ENCODE results near the gene KCNJ8. TPM values are rescaled to one million over a fixed set of nuclear protein-coding genes. Genes with fewer than 3 reads are reported as not detected.

KCNJ8 gene
- total RNA-seq, 2 donors from 2014 or later, result 0.84 to 2.7 TPM

GRCh38 chr12:21718944-21719650, 55.4 kb downstream of the KCNJ8 start:
- TF ChIP-seq, protein P1, sequence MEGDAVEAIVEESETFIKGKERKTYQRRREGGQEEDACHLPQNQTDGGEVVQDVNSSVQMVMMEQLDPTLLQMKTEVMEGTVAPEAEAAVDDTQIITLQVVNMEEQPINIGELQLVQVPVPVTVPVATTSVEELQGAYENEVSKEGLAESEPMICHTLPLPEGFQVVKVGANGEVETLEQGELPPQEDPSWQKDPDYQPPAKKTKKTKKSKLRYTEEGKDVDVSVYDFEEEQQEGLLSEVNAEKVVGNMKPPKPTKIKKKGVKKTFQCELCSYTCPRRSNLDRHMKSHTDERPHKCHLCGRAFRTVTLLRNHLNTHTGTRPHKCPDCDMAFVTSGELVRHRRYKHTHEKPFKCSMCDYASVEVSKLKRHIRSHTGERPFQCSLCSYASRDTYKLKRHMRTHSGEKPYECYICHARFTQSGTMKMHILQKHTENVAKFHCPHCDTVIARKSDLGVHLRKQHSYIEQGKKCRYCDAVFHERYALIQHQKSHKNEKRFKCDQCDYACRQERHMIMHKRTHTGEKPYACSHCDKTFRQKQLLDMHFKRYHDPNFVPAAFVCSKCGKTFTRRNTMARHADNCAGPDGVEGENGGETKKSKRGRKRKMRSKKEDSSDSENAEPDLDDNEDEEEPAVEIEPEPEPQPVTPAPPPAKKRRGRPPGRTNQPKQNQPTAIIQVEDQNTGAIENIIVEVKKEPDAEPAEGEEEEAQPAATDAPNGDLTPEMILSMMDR (conservative IDR thresholded peaks at IDR 0.05), result no peak
- Mint-ChIP-seq H3K27ac (no peak overlapping the region), H3K4me3 (no peak overlapping the region), H3K4me1 (no peaks in the 10 kb centered on the region), H3K9me3 (no peaks in the 10 kb centered on the region), H3K36me3 (ENCODE audit: low read depth) (no peaks in the 10 kb centered on the region), H3K27me3 (ENCODE audit: insufficient read depth) (peaks cover 1% of the 10 kb centered on the region)
- no peaks in the 10 kb centered on the region for H3K9me3 ChIP-seq (ENCODE audit: control insufficient read depth, low read length)
- no peak overlapping the region for H3K27ac ChIP-seq (ENCODE audit: low read depth, low read length)
- no peak overlapping the region for H3K4me3 ChIP-seq (ENCODE audit: low read length)
- H3K36me3 ChIP-seq (ENCODE audit: control insufficient read depth, insufficient read depth, low read length), result no peaks in the 10 kb centered on the region
- no peak for DNase-seq
- WGBS, 2 experiments (ENCODE audit: insufficient coverage in 1 of 2, insufficient read length in 1 of 2), result 84 to 100% methylated on average over 1 to 3 of the region's 3 CpGs
- no peak overlapping the region for H3K9ac ChIP-seq (ENCODE audit: extremely low read depth, low read length, poor library complexity, severe bottlenecking)
- H3K4me1 ChIP-seq (ENCODE audit: control insufficient read depth, insufficient read depth, low read length), result no peaks in the 10 kb centered on the region
- no peaks in the 10 kb centered on the region for H3K27me3 ChIP-seq (ENCODE audit: control insufficient read depth, insufficient read depth, low read length, poor library complexity, severe bottlenecking)

- Histone ChIP-seq H3K4me3 (ENCODE audit: low read length) (no peak overlapping the region), H3K9me3 (ENCODE audit: control insufficient read depth, low read length) (no peaks in the 10 kb centered on the region), H3K36me3 (ENCODE audit: control insufficient read depth, insufficient read depth, low read length) (no peaks in the 10 kb centered on the region), H3K9ac (ENCODE audit: extremely low read depth, low read length, poor library complexity, severe bottlenecking) (no peak overlapping the region), H3K27me3 (ENCODE audit: control insufficient read depth, insufficient read depth, low read length, poor library complexity, severe bottlenecking) (no peaks in the 10 kb centered on the region), H3K27ac (ENCODE audit: low read depth, low read length) (no peak overlapping the region), H3K4me1 (ENCODE audit: control insufficient read depth, insufficient read depth, low read length) (no peaks in the 10 kb centered on the region)
- Mint-ChIP-seq H3K27ac (no peak overlapping the region), H3K36me3 (ENCODE audit: low read depth) (no peaks in the 10 kb centered on the region), H3K9me3 (no peaks in the 10 kb centered on the region), H3K4me3 (no peak overlapping the region), H3K4me1 (no peaks in the 10 kb centered on the region), H3K27me3 (ENCODE audit: insufficient read depth) (peaks cover 1% of the 10 kb centered on the region)
- TF ChIP-seq, protein P1 (conservative IDR thresholded peaks at IDR 0.05), result no peak
- WGBS, 2 experiments (ENCODE audit: insufficient coverage in 1 of 2, insufficient read length in 1 of 2), result 100% methylated on average over 1 of the region's 1 CpG; no CpG with 5 or more reads in 1 of the 2 experiments
- DNase-seq, result no peak
Measured at GRCh38 chr12:21718403-21718802, 56.1 kb downstream of the KCNJ8 start.

DNA sequence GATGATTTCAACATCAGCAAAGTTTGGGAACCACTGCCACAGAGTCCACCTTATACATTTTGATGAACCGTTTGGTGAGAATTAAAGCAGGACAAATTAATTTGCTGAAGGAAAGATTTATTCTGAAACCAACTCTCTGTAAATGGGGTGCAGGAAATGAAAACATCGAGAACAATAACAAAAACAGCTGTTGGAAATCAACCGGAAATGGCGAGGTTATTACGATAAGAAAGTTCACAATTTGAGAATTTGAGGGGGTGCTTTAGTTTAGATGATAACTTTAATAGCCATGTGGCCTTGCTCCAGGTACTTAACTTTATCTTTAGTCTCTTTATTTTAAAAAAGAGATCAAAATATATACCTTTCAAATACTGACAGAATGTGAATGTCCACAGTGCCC, 56.7 kb downstream of the KCNJ8 start:
- no peaks in the 10 kb centered on the region for H3K9me3 Mint-ChIP-seq
- no peak overlapping the region for H3K27ac ChIP-seq (ENCODE audit: low read depth, low read length)
- peaks cover 1% of the 10 kb centered on the region for H3K27me3 Mint-ChIP-seq (ENCODE audit: insufficient read depth)
- H3K36me3 Mint-ChIP-seq (ENCODE audit: low read depth), result no peaks in the 10 kb centered on the region
- no peaks in the 10 kb centered on the region for H3K36me3 ChIP-seq (ENCODE audit: control insufficient read depth, insufficient read depth, low read length)
- WGBS, 2 experiments (ENCODE audit: insufficient coverage in 1 of 2, insufficient read length in 1 of 2), result 91 to 96% methylated on average over 4 to 5 of the region's 5 CpGs
- no peak overlapping the region for H3K4me3 Mint-ChIP-seq
- no peaks in the 10 kb centered on the region for H3K9me3 ChIP-seq (ENCODE audit: control insufficient read depth, low read length)
- no peak overlapping the region for H3K4me3 ChIP-seq (ENCODE audit: low read length)
- no peaks in the 10 kb centered on the region for H3K27me3 ChIP-seq (ENCODE audit: control insufficient read depth, insufficient read depth, low read length, poor library complexity, severe bottlenecking)
- TF ChIP-seq, protein P1 (conservative IDR thresholded peaks at IDR 0.05), result no peak
- H3K4me1 Mint-ChIP-seq, result no peaks in the 10 kb centered on the region
- no peaks in the 10 kb centered on the region for H3K4me1 ChIP-seq (ENCODE audit: control insufficient read depth, insufficient read depth, low read length)
- no peak overlapping the region for H3K27ac Mint-ChIP-seq
- no peak for DNase-seq
- H3K9ac ChIP-seq (ENCODE audit: extremely low read depth, low read length, poor library complexity, severe bottlenecking), result no peak overlapping the region

All from endodermal cell (in vitro differentiated cells).